ENCODE measurements around the gene DOK5.

DOK5 gene

GRCh38 chr20:54688476-54688875 lies 213.1 kb downstream of the DOK5 start:
- no peak overlapping the region for H3K4me3 ChIP-seq (ENCODE audit: low read depth, low read length)
- TF ChIP-seq CTCF (IDR thresholded peaks at IDR 0.05; ENCODE audit: borderline replicate concordance, insufficient read depth, low read depth, low read length), result no peak

DNA sequence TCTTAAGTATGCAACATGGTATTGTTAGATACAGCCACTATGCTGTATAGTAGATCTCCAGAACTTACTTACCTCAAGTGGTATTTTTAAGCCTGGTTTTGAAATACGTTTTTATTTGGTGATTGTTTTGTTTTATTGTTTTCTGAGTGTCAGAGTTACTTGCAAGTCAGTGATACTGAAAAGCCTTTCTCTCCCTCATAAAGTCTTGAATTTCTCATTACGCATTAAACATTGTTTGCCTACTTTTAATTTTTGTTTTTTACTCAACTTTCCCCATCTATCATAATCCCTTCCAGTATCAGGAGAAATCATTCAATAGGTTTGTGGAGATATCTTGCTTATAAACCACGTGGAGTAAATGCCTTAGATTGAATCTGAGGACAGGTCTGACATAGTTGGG lies 214.9 kb downstream of the DOK5 start:
- no peak overlapping the region for H3K4me3 ChIP-seq (ENCODE audit: low read depth, low read length)
- no peak for TF ChIP-seq CTCF (IDR thresholded peaks at IDR 0.05; ENCODE audit: borderline replicate concordance, insufficient read depth, low read depth, low read length)

DNA sequence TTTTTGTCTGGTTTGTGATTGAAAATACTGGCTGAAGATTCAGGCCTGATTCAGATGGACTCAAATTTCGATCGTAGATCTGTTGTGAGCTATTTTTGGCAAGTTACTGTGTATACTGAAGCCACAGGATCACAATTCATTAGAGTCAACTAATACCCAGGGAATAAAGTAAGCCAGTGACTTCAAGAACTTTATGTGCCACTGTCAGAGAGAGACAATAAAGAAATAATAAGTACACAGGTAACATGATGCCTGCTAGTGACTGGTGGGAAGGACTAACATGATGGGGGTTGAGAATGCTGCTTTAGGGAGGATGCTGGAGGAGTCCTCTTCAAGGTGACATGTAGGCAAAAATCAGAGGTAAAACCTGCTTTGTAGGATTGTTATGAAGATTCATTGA lies 215.9 kb downstream of the DOK5 start:
- TF ChIP-seq CTCF (IDR thresholded peaks at IDR 0.05; ENCODE audit: borderline replicate concordance, insufficient read depth, low read depth, low read length), result no peak
- H3K4me3 ChIP-seq (ENCODE audit: low read depth, low read length), result no peak overlapping the region

DNA sequence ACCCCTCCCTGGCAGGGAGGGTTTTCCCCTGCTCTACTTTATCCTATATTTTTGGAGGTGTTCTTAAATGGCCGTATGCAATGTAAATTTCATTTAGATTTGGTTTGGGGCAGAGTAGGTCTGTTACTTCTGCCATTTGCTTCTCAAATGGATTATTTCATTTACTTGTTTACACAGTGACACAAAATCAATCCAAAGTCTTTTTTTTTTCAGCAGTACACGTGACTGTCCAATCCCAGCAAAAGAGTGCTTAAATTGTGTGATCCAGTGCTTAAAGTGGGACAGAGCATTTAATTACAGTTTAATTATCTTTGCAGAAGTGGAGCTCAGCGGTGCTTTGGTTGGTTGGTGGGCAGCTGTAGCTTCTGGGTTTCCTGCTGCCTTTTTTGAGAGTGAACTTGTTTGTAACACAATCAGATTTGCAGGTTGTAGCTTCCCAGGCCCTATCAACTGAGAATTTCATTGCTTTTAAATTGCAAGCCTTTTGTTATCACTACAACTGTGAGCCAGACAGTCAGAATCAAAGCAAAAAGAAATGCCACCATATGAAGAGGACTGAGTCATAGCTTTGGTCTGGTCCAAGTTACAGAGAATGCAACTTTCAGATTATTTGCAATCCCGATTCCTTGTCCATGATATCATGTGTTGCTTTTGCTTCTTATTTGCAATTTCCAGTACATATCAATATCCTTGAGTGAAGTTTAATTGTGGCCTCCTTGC lies 216.9 kb downstream of the DOK5 start:
- H3K4me3 ChIP-seq (ENCODE audit: low read depth, low read length), result no peak overlapping the region
- no peak for TF ChIP-seq CTCF (IDR thresholded peaks at IDR 0.05; ENCODE audit: borderline replicate concordance, insufficient read depth, low read depth, low read length)

GRCh38 chr20:54694516-54694915 lies 219.1 kb downstream of the DOK5 start:
- no peak for TF ChIP-seq CTCF (IDR thresholded peaks at IDR 0.05; ENCODE audit: borderline replicate concordance, insufficient read depth, low read depth, low read length)
- H3K4me3 ChIP-seq (ENCODE audit: low read depth, low read length), result no peak overlapping the region

DNA sequence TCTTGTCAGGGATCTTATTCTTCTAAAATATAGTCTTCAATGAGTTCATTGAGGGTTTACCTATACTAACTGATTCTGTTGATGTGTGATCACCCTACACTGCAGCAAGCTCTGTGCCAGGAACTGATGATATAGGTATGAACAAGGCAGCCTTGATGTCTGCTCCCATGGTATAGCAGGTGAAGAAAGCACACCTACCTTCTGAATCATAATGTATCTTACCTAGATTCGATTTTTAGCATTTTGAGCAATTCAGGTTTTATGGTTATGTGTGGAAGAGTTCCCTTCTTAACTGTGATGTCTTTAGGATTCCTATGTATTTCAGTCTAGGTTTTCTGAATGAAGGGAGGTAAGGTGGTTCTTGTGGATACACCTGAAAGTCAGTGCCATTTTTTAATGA lies 223.0 kb downstream of the DOK5 start:
- TF ChIP-seq CTCF (IDR thresholded peaks at IDR 0.05; ENCODE audit: borderline replicate concordance, insufficient read depth, low read depth, low read length), result no peak
- H3K4me3 ChIP-seq (ENCODE audit: low read depth, low read length), result no peak overlapping the region
